H1 (cell line): ENCODE data around the gene DTNB. TPM values are rescaled to one million over a fixed set of nuclear protein-coding genes. Genes with fewer than 3 reads are reported as not detected.

ENCODE experiments used
- BACH1 ChIP-seq: IDR thresholded peaks from 2 replicates; pipeline ENCODE4 v1.6.1; 2012; ENCODE audit warnings: low read length, improper control_type of control experiment
- BCL11A ChIP-seq, 2 experiments: IDR thresholded peaks; one replicate each; pipeline ENCODE4 v1.6.1; 2011; ENCODE audit warnings: low read depth in 2 of 2, low read length in 2 of 2, mild to moderate bottlenecking in 2 of 2
- CBX5 ChIP-seq: fragments of 300-800, 300-1000 bp; sonication (generic); IDR thresholded peaks from 2 replicates; pipeline ENCODE4 v1.7.1; 2016; ENCODE audit warnings: antibody characterized with exemption, low read length, low read depth
- SIX5 ChIP-seq: IDR thresholded peaks from 2 replicates; pipeline ENCODE4 v1.6.1; 2011; ENCODE audit warnings: mild to moderate bottlenecking, low read depth, low read length
- polyA plus RNA-seq, 7 experiments: library from polyadenylated mRNA; depleted of rRNA in 3 of 7; stranded (reverse) in 5 of 7; unstranded in 2 of 7; fragments of >200 nt in 5 of 7; fragments of 200-250 nt in 2 of 7; gene quantifications; 1 replicate in 5 of 7; 2 replicates in 1 of 7; 4 replicates in 1 of 7; pipeline versions ENCODE4 v1.2.1 to v1.2.3, GENCODE V29; 2011 to 2013; ENCODE audit warnings: missing spikeins in 2 of 7, mixed read lengths in 2 of 7
- total RNA-seq: library from RNA; stranded (reverse); fragmentation: NEBNext Ultra II Directional; extraction: Animal tissue kit (Norgen Biotek cat#: 25700); gene quantifications from 2 replicates; pipeline ENCODE4 v1.2.1, GENCODE V29; 2021

DTNB gene
- total and polyA plus RNA-seq, 2 of the 8 experiments (the other 6 are each of a cell fraction or from before 2014, with no cell fraction given): 39.6 to 49.5 TPM

- TF ChIP-seq SIX5: no peak
- no peak for TF ChIP-seq CBX5
- TF ChIP-seq BACH1: no peak
- TF ChIP-seq BCL11A (IDR thresholded peaks at IDR 0.05; ENCODE audit: low read depth in 2 of 2, low read length in 2 of 2): no peak
These were observed 150.3 kb downstream of the DTNB start (continued) for GRCh38 chr2:25523060-25523459.
